ENCODE results near the gene PRDM2. TPM values are rescaled to one million over a fixed set of nuclear protein-coding genes. Genes with fewer than 3 reads are reported as not detected.

PRDM2 gene
- total RNA-seq, 1 donor from 2014 or later: 50.6 TPM

DNA sequence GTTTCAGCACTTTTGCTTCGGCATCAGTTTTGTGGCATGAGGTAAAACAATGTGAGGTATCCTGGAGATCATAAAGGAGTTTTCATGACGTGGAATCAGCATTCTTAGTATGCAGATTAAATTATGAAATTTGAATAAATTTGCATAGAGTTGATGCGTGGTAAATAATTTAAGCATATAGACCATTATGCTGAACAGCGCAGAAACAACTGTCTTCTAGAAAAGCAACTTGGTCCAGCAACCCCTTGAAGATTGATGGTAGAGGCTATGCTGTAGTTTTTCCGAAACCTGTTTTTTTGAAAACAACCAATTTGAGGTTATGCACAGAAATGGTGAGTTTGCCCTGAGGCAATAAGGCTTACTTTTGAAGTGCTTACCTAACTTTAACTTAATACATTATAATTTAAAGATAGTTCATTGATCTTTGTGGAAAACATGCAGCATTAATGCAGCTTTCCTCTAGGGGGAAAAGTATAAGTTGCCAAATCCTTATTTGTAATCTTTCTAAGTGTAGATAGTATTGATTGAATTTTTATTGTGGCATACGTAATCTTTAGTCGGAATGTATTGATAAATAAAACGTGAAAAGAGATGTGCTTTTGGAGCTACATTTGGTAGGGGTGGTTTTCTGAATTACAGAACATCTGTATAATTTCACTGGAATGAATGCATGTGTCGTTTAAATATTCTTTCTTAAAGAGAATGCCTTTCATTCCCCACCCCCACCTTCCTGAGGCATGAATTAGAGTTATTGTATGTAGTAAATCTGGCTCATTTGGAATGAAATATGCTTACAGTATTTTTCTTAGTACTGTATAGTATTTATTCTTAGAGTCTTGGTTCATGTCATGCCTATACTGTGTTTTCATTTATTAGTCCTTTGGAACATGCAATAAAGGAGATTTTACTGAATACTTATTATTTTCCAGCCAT, 3.8 kb downstream of the PRDM2 start:
- TF ChIP-seq, protein P1, sequence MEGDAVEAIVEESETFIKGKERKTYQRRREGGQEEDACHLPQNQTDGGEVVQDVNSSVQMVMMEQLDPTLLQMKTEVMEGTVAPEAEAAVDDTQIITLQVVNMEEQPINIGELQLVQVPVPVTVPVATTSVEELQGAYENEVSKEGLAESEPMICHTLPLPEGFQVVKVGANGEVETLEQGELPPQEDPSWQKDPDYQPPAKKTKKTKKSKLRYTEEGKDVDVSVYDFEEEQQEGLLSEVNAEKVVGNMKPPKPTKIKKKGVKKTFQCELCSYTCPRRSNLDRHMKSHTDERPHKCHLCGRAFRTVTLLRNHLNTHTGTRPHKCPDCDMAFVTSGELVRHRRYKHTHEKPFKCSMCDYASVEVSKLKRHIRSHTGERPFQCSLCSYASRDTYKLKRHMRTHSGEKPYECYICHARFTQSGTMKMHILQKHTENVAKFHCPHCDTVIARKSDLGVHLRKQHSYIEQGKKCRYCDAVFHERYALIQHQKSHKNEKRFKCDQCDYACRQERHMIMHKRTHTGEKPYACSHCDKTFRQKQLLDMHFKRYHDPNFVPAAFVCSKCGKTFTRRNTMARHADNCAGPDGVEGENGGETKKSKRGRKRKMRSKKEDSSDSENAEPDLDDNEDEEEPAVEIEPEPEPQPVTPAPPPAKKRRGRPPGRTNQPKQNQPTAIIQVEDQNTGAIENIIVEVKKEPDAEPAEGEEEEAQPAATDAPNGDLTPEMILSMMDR (IDR thresholded peaks at IDR 0.05): no peak
- ATAC-seq (no peak), DNase-seq (no peak)
- Histone ChIP-seq H3K27me3 (ENCODE audit: low read depth) (no peaks in the 10 kb centered on the region), H3K36me3 (no peaks in the 10 kb centered on the region), H3K27ac (no peak overlapping the region), H3K4me3 (no peak overlapping the region), H3K4me1 (peaks cover 5% of the 10 kb centered on the region), H3K9me3 (no peaks in the 10 kb centered on the region)
- intact Hi-C loops (cut with DNase I): no loop called here

DNA sequence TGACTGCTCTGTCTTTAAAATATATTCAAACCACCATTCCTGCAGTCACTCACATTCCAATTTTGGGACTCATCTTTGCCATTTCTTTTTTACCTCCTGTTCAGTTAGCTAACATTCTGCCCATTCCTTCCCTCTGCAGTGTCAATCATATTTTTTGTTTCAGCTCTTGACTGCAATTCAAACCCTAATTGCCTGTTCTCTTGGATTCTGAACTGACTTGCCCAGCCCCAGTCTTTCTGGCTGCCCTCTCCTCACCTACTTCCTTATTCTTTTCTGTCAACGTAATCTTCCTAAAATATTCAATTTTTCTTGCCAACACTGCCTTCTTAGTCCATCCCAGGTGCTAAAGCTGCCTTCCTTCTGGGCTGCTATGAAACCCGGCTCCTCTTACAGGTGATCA, 6.1 kb downstream of the PRDM2 start:
- DNase-seq (no peak), ATAC-seq (no peak)
- intact Hi-C loops (cut with DNase I): no loop called here
- no peaks in the 10 kb centered on the region for H3K9me3 ChIP-seq
- peaks cover under 1% of the 10 kb centered on the region for H3K4me1 ChIP-seq
- TF ChIP-seq, protein P1 (IDR thresholded peaks at IDR 0.05): no peak
- no peak overlapping the region for H3K4me3 ChIP-seq
- no peaks in the 10 kb centered on the region for H3K36me3 ChIP-seq
- H3K27me3 ChIP-seq (ENCODE audit: low read depth): no peaks in the 10 kb centered on the region
- no peak overlapping the region for H3K27ac ChIP-seq

DNA sequence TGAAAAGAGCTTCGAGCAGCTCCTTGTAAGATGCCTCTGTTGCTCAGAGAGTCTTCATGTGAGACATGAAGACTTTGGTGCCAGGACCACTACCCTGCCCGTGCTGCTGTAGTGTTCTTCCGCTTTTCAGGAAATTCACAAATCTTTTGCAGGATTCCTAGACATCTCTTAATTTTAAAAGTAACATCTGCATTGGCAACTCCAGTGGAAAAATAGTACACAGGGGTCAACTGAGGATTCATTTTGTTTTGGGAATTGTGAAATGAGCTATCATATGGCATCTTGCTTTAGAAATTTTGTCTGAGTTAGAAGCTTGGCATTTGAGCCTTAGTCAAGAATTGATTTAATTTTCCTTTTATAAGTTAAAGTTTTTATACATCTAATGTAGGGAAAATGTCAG, 7.2 kb downstream of the PRDM2 start:
- H3K27ac ChIP-seq: no peak overlapping the region
- ATAC-seq (no peak), DNase-seq (no peak)
- no peaks in the 10 kb centered on the region for H3K9me3 ChIP-seq
- H3K4me3 ChIP-seq: no peak overlapping the region
- no peaks in the 10 kb centered on the region for H3K4me1 ChIP-seq
- no peaks in the 10 kb centered on the region for H3K27me3 ChIP-seq (ENCODE audit: low read depth)
- intact Hi-C loops (cut with DNase I): no loop called here
- TF ChIP-seq, protein P1 (IDR thresholded peaks at IDR 0.05): no peak
- no peaks in the 10 kb centered on the region for H3K36me3 ChIP-seq

DNA sequence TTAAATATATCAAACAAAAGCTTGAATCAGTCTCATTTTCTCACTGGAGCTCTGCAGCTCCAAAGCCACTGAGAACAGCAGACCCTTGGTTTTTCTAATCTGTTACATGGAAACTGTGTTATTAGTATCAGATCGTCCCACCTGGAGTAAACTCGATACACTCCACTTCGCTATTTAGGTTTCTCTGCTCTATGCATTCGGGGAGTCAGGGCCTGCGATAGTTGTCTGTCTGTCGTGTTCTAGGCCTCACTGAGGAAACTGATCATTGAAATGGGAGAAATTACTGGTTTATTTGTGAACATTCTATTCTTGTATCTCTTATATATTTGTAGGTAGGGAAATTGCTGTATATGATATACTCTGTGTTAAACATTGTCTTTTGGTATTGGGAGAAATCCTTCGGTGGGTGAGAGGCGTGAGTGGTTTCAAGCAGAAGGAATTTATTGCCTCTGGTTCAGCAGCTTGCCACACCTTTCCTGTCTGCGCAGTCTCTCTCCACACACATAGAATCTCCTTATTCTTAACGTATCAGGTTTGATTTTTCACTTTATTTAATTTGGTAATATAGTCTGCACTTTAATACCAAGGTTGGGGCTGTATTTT, 8.5 kb downstream of the PRDM2 start:
- Histone ChIP-seq H3K27me3 (ENCODE audit: low read depth) (no peaks in the 10 kb centered on the region), H3K4me1 (no peaks in the 10 kb centered on the region), H3K4me3 (no peak overlapping the region), H3K27ac (no peak overlapping the region), H3K36me3 (no peaks in the 10 kb centered on the region), H3K9me3 (no peaks in the 10 kb centered on the region)
- intact Hi-C loops (cut with DNase I): no loop called here
- TF ChIP-seq, protein P1 (IDR thresholded peaks at IDR 0.05): no peak
- DNase-seq (no peak), ATAC-seq (no peak)

DNA sequence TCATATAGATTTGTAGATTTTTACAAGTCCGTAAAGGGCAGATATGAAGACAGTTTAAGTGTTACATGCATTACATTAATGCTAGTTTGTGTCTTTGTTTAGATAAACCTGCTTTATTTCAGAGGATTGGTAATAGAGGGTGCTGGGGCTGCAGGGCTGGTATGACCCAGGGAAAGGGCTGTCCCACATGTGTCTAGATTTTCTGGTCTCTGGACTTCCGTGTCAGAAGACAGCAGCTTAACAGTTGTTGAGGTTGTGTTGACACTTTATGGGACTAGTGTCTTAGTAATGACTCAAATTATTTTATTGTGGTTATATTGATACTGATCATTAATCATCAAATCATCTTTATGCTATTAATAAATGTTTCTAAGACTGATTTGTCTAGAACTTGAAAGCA, 10.1 kb downstream of the PRDM2 start:
- Histone ChIP-seq H3K9me3 (no peaks in the 10 kb centered on the region), H3K27me3 (ENCODE audit: low read depth) (no peaks in the 10 kb centered on the region), H3K36me3 (no peaks in the 10 kb centered on the region), H3K27ac (no peak overlapping the region), H3K4me3 (no peak overlapping the region), H3K4me1 (no peaks in the 10 kb centered on the region)
- no peak for ATAC-seq
- intact Hi-C loops (cut with DNase I): no loop called here
- DNase-seq: no peak
- TF ChIP-seq, protein P1 (IDR thresholded peaks at IDR 0.05): no peak
